ENCODE results near the gene SBNO2.

- TF ChIP-seq POLR2A (IDR thresholded peaks at IDR 0.05) (no peak), CTCF (IDR thresholded peaks at IDR 0.05) (no peak)
Observed at GRCh38 chr19:1151037-1151724, 22.9 kb downstream of the SBNO2 start.

All from breast epithelium (tissue), 3 donors.